Measurements from ENCODE around the gene GABRE. TPM values are rescaled to one million over a fixed set of nuclear protein-coding genes. Genes with fewer than 3 reads are reported as not detected.

The GABRE gene
- total and polyA plus RNA-seq, 2 donors (not counting 3 experiments of a cell fraction or from before 2014, with no cell fraction given): 6.1 to 33.4 TPM

DNA sequence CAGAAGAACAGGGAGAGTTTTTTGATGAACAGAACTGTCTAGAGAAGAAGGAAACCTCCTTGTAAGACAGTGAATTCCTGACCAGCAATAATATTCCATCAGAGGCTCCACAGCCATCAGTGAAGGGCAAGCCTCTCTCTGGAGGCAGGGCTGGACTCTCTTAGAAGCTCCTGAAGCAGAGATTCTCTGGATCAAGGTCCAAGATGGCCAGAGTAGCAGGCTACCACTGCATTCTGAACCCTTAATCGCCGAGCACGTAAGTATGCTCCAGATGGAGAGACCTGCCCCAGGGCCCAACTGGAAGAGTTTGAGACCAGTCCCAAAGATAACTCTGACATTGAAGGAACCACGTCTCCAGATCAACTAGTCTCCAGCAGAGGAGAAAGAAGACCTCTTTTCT, 16.4 kb downstream of the GABRE start:
- DNase-seq (ENCODE audit: low read depth, low spot score): no peak
- no TSS peak for BruUV-seq (replicated peaks)
- POLR2A ChIA-PET: no interaction called here
- FAIRE-seq: no peak
- no peak overlapping the region for H3K27ac ChIP-seq (ENCODE audit: insufficient read depth, low read depth, low read length)
- intact Hi-C loops (cut with micrococcal nuclease) (no loop called here), dilution Hi-C loops (cut with MboI; ENCODE audit: extremely low pct_ligation_motif_present, low sequenced_read_pairs) (no loop called here)
- H3K4me3 ChIP-seq (replicated peaks in 1 of 3; ENCODE audit: insufficient read depth in 1 of 3, low read depth in 1 of 3, low read length in 3 of 3): no peak overlapping the region
- no peaks in the 10 kb centered on the region for H3K27me3 ChIP-seq (ENCODE audit: control insufficient read depth in 2 of 2, insufficient read depth in 2 of 2, low read length in 2 of 2)
- peaks cover 0 to 10% of the 10 kb centered on the region in 2 experiments for H3K36me3 ChIP-seq (ENCODE audit: control insufficient read depth in 2 of 2, extremely low read depth in 1 of 2, insufficient read depth in 2 of 2, low read length in 2 of 2)
- CTCF ChIA-PET: no interaction called here
- no peaks in the 10 kb centered on the region for H3K9me1 ChIP-seq (replicated peaks; ENCODE audit: control insufficient read depth, extremely low read depth, insufficient read depth, low read length)
- H3K4me1 ChIP-seq (ENCODE audit: control insufficient read depth, extremely low read depth, insufficient read depth, low read length): no peaks in the 10 kb centered on the region
- no peaks in the 10 kb centered on the region for H3K79me2 ChIP-seq (ENCODE audit: control insufficient read depth, insufficient read depth, low read length)
- H4K20me1 ChIP-seq (replicated peaks; ENCODE audit: control insufficient read depth, extremely low read depth, insufficient read depth, low read length): no peaks in the 10 kb centered on the region
- H3K9me3 ChIP-seq (replicated peaks; ENCODE audit: control insufficient read depth, insufficient read depth, low read length): no peaks in the 10 kb centered on the region
- no peak overlapping the region for H3K9ac ChIP-seq (replicated peaks; ENCODE audit: extremely low read depth, insufficient read depth, low read length)
- TF ChIP-seq, protein P1, sequence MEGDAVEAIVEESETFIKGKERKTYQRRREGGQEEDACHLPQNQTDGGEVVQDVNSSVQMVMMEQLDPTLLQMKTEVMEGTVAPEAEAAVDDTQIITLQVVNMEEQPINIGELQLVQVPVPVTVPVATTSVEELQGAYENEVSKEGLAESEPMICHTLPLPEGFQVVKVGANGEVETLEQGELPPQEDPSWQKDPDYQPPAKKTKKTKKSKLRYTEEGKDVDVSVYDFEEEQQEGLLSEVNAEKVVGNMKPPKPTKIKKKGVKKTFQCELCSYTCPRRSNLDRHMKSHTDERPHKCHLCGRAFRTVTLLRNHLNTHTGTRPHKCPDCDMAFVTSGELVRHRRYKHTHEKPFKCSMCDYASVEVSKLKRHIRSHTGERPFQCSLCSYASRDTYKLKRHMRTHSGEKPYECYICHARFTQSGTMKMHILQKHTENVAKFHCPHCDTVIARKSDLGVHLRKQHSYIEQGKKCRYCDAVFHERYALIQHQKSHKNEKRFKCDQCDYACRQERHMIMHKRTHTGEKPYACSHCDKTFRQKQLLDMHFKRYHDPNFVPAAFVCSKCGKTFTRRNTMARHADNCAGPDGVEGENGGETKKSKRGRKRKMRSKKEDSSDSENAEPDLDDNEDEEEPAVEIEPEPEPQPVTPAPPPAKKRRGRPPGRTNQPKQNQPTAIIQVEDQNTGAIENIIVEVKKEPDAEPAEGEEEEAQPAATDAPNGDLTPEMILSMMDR (IDR thresholded peaks at IDR 0.05; ENCODE audit: extremely low read depth in 1 of 2, insufficient read depth in 1 of 2, low read depth in 1 of 2, low read length in 2 of 2): no peak
- TF ChIP-seq MYC (IDR thresholded peaks at IDR 0.05; ENCODE audit: low read depth, low read length) (no peak), JUN (IDR thresholded peaks at IDR 0.05; ENCODE audit: borderline replicate concordance, insufficient read depth, insufficient read length, low read depth) (no peak), GATA2 (IDR thresholded peaks at IDR 0.05; ENCODE audit: insufficient read depth, insufficient read length, low read depth, low read length) (no peak), POLR2A (IDR thresholded peaks at IDR 0.05; ENCODE audit: low read depth, low read length) (no peak), EZH2 (IDR thresholded peaks at IDR 0.05; ENCODE audit: borderline replicate concordance, low read depth, low read length, severe bottlenecking) (no peak), FOS (IDR thresholded peaks at IDR 0.05; ENCODE audit: borderline replicate concordance, insufficient read depth, low read length) (no peak), POLR2AphosphoS5 (IDR thresholded peaks at IDR 0.05; ENCODE audit: insufficient read depth, low read depth, low read length) (no peak)
- TF ChIP-seq, protein P2, sequence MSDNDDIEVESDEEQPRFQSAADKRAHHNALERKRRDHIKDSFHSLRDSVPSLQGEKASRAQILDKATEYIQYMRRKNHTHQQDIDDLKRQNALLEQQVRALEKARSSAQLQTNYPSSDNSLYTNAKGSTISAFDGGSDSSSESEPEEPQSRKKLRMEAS (IDR thresholded peaks at IDR 0.05; ENCODE audit: insufficient read depth, insufficient read length): no peak
- H3K4me2 ChIP-seq (ENCODE audit: insufficient read depth, low read length): no peak overlapping the region
- H2AFZ ChIP-seq (ENCODE audit: low read depth, low read length): no peak overlapping the region
